GM12892 (cell line): ENCODE measurements around the gene THAP4.
"Not testable (repeated sequence)": the region's sequence is repeated elsewhere in the genome, so short reads cannot be mapped to it uniquely, and the experiment has no call there.

ENCODE experiments used
- DNase-seq: peaks from one replicate; pipeline ENCODE4 v3.0.0; 2011; ENCODE audit not compliant: insufficient read length
- FAIRE-seq: peaks from 2 replicates; lab custom pipeline; 2011; peaks lifted over from hg19 to GRCh38; lab: Jason Lieb, UNC
- POLR2A ChIP-seq: IDR thresholded peaks from 2 replicates; pipeline ENCODE4 v1.6.1; 2011; ENCODE audit warnings: low read depth, low read length, control low read depth
- POLR2AphosphoS5 ChIP-seq: IDR thresholded peaks from 2 replicates; pipeline ENCODE4 v1.6.1; 2011; ENCODE audit warnings: low read depth, low read length, control low read depth
- TAF1 ChIP-seq: IDR thresholded peaks from 2 replicates; pipeline ENCODE4 v1.6.1; 2011; ENCODE audit warnings: low read depth, mild to moderate bottlenecking, control low read depth, low read length, borderline replicate concordance

The THAP4 gene

GRCh38 chr2:241582806-241583205 lies 54.2 kb downstream of the THAP4 start:
- DNase-seq (no peak), FAIRE-seq (no peak)
- no peak for TF ChIP-seq POLR2A
- no peak for TF ChIP-seq POLR2AphosphoS5
- no peak for TF ChIP-seq TAF1

GRCh38 chr2:241582328-241582727 lies 54.6 kb downstream of the THAP4 start:
- no peak for DNase-seq
- FAIRE-seq: no peak
- TF ChIP-seq TAF1 (no peak), POLR2AphosphoS5 (no peak), POLR2A (no peak)

- DNase-seq (no peak), FAIRE-seq (no peak)
- no peak for TF ChIP-seq POLR2AphosphoS5
- no peak for TF ChIP-seq TAF1
- no peak for TF ChIP-seq POLR2A
Measured at GRCh38 chr2:241579281-241579680, 57.7 kb downstream of the THAP4 start.

- DNase-seq (no peak), FAIRE-seq (no peak)
- TF ChIP-seq POLR2AphosphoS5 (no peak), TAF1 (no peak), POLR2A (no peak)
Measured at GRCh38 chr2:241577413-241578122, 59.4 kb downstream of the THAP4 start.

GRCh38 chr2:241576293-241576654 lies 60.7 kb downstream of the THAP4 start:
- FAIRE-seq (no peak), DNase-seq (no peak)
- TF ChIP-seq POLR2A (no peak), TAF1 (no peak), POLR2AphosphoS5 (no peak)

GRCh38 chr2:241575624-241576292 lies 61.2 kb downstream of the THAP4 start:
- TF ChIP-seq POLR2AphosphoS5 (no peak), POLR2A (no peak), TAF1 (no peak)
- no peak for DNase-seq
- no peak for FAIRE-seq

GRCh38 chr2:241574911-241575623 lies 61.9 kb downstream of the THAP4 start:
- FAIRE-seq: no peak
- TF ChIP-seq TAF1: no peak
- TF ChIP-seq POLR2AphosphoS5: no peak
- no peak for TF ChIP-seq POLR2A
- no peak for DNase-seq

- DNase-seq (no peak), FAIRE-seq (no peak)
- TF ChIP-seq TAF1: no peak
- TF ChIP-seq POLR2AphosphoS5: no peak
- TF ChIP-seq POLR2A: no peak
Measured at GRCh38 chr2:241573741-241574140, 63.2 kb downstream of the THAP4 start.

- FAIRE-seq, DNase-seq: not testable (repeated sequence)
Measured at GRCh38 chr2:241572915-241573651, 63.9 kb downstream of the THAP4 start.

- no peak for FAIRE-seq
- TF ChIP-seq TAF1: no peak
- TF ChIP-seq POLR2AphosphoS5: no peak
- TF ChIP-seq POLR2A: no peak
- DNase-seq: no peak
Measured at GRCh38 chr2:241571821-241572620, 64.9 kb downstream of the THAP4 start.

- TF ChIP-seq TAF1: no peak
- no peak for TF ChIP-seq POLR2A
- TF ChIP-seq POLR2AphosphoS5: no peak
- DNase-seq: no peak
- FAIRE-seq: no peak
Measured at GRCh38 chr2:241570961-241571581, 65.9 kb downstream of the THAP4 start.
